HG02759 (cell line): Measurements from ENCODE around the gene RNF157.
"Not testable (repeated sequence)": the region's sequence is repeated elsewhere in the genome, so short reads cannot be mapped to it uniquely, and the experiment has no call there.

Experiments
- ATAC-seq: cut with Tn5 transposase; IDR thresholded peaks from one replicate; pipeline ENCODE4 v1.9.1; 2021; ENCODE audit warnings: mild to moderate bottlenecking, moderate library complexity; ENCODE audit not compliant: unreplicated experiment

Gene RNF157

GRCh38 chr17:76236603-76237002 is 3.7 kb downstream of the RNF157 start:
- no peak for ATAC-seq

- ATAC-seq = no peak
Observed at GRCh38 chr17:76235883-76236282, 4.4 kb downstream of the RNF157 start.

- ATAC-seq = no peak
Observed at GRCh38 chr17:76234354-76234679, 6.0 kb downstream of the RNF157 start.

- ATAC-seq = no peak
Observed at GRCh38 chr17:76233588-76234353, 6.5 kb downstream of the RNF157 start.

GRCh38 chr17:76232342-76232741 is 8.0 kb downstream of the RNF157 start:
- no peak for ATAC-seq

GRCh38 chr17:76226749-76227148 is 13.5 kb downstream of the RNF157 start:
- not testable (repeated sequence) for ATAC-seq

- not testable (repeated sequence) for ATAC-seq
Observed at GRCh38 chr17:76225373-76226086, 14.8 kb downstream of the RNF157 start.

GRCh38 chr17:76223802-76224201 is 16.5 kb downstream of the RNF157 start:
- no peak for ATAC-seq

- ATAC-seq = no peak
Observed at GRCh38 chr17:76219670-76220383, 20.5 kb downstream of the RNF157 start.

GRCh38 chr17:76217081-76217480 is 23.2 kb downstream of the RNF157 start:
- no peak for ATAC-seq

- ATAC-seq = no peak
Observed at GRCh38 chr17:76213491-76213890, 26.8 kb downstream of the RNF157 start.

GRCh38 chr17:76208120-76208519 is 32.2 kb downstream of the RNF157 start:
- ATAC-seq = no peak

GRCh38 chr17:76207275-76208059 is 32.8 kb downstream of the RNF157 start:
- no peak for ATAC-seq

GRCh38 chr17:76205542-76206144 is 34.6 kb downstream of the RNF157 start:
- ATAC-seq = not testable (repeated sequence)

GRCh38 chr17:76204277-76204676 is 36.0 kb downstream of the RNF157 start:
- ATAC-seq = no peak

GRCh38 chr17:76200354-76200753 is 39.9 kb downstream of the RNF157 start:
- ATAC-seq = no peak

GRCh38 chr17:76199469-76199868 is 40.8 kb downstream of the RNF157 start:
- ATAC-seq = no peak

GRCh38 chr17:76198702-76199101 is 41.6 kb downstream of the RNF157 start:
- ATAC-seq = no peak

GRCh38 chr17:76197911-76198310 is 42.4 kb downstream of the RNF157 start:
- ATAC-seq = no peak

- no peak for ATAC-seq
Observed at GRCh38 chr17:76196675-76197074, 43.6 kb downstream of the RNF157 start.
